GM21526 (cell line): ENCODE results near the gene MYT1.
"Not testable (repeated sequence)": the region's sequence is repeated elsewhere in the genome, so short reads cannot be mapped to it uniquely, and the experiment has no call there.

Experiments used
- ATAC-seq: cut with Tn5 transposase; IDR thresholded peaks from one replicate; pipeline ENCODE4 v1.9.1; 2021; ENCODE audit warnings: moderate library complexity; ENCODE audit not compliant: unreplicated experiment, low FRiP score

MYT1 gene

DNA sequence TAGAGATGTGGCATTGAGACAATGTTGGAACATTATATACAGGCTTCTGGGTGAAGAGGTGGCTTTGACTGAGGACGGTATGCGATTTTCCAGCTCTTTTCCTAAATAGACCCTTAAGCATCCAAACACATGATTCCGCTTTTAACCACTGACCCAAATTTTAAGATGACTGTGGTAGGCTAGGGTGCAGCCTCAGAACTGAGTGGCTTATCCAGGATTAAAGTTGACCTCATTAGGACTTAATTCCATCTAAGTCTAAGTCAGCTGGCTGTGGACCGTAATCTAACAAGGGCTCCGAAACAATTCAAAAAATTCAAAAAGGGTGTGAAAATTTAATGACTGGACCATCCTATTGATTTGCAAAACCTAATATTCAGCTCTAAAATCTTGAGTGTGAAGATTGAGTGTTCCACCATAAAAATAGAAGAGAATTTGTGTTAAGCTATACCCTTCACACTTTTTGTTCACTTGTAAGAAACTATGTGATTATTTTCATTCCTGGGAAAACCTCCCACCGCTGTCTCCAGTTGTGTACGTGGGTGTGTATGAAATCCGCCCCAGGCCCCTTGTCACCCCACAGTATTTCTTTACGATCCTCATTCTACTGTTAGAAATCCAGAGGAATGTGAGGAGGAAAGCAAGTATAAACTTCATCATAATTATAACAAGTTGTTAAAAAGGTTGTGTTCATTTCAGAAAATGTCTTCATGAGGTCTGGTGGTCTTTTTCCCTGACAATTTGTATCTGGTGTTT, 94.0 kb downstream of the MYT1 start:
- ATAC-seq, result no peak

DNA sequence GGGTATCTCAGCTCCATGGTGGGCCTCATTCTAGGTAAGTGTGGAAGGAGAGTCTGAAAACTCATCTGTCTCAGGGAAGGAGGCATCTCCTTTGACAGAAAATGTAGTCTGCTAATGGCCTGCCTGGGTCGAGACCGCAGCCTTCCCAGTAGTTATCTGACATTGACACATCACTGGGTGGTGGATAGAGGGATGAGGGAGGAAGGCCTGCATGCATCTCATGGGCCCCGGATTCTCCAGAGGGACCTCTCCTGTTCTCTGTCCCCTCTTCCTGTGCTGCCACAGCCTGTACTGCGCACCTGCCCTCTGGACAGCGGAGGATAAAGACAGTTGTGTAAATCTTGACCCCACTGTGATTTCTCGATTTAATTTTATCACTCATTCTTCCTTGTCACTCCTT, 96.0 kb downstream of the MYT1 start:
- no peak for ATAC-seq

DNA sequence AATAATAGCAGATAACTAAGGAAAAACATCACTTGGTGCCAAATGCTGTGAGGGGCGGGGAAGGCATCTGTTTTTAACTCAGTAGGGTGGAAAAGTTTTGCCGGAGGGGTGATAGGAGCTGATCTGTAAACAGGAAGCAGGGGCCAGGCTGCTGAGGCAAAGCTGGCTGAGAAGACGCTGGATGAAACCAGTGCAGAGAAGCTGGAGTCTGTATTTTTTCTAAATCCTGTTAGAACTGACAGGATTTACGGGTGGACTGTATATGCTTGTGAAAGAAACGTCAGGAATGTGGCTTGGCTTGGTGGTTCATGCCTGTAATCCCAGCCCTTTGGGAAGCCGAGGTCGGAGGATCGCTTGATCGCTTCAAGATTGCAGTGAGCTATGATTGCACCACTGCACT, 96.9 kb downstream of the MYT1 start:
- ATAC-seq, result no peak

DNA sequence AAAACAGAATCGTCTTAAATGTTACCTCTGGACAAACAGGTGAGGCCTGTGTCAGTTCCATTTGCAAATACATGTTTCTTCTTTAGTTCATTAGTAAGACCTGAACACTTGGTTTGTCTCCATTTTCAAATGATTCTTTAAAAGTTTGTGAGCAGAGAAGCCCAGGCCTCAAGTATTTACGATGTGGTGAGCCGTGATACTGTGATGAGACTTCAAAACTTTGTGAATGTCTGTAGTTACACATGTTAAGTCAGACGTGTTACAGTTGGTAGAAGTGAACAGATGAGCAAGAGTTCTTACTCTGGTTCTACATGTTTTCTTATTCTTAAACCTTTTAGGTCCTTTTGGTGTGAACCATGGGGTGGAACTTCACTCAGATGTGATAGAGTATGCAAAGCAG, 99.8 kb downstream of the MYT1 start:
- ATAC-seq, result no peak

DNA sequence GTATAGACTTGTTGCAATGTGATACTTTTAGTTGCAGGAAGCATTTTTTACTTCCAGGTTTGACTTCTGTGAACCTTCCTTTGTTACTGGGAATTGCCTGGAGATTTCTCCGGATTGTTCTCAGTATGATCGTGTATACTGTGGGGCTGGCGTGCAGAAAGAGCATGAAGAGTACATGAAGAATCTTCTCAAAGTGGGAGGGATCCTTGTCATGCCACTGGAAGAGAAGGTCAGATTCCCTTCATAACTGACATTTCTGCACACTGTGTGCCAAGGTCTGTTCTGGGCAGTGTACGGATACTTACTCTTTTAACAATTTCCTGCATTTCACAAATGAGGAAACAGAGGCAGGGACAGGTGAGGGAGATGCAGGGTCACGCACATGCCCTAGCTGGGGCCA, 100.9 kb downstream of the MYT1 start:
- no peak for ATAC-seq

DNA sequence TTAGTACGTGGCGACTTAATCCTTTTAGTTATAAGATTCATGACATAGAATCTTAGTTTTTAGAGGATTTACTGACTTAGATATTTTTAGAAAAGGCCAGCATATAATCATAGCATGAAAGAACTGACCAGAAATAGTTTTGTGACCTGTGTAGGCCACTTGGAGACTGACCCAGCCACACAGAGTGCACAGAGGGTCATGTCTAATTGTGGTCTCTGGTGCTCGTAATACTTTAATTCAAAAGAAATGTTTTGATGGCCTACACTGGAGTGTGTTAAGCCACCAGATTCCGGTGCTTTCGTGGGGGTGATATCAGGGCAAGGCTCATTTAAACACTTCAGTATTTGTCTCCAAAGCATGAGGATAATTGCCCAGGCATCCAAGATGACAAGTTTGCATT, 102.7 kb downstream of the MYT1 start:
- ATAC-seq, result no peak

DNA sequence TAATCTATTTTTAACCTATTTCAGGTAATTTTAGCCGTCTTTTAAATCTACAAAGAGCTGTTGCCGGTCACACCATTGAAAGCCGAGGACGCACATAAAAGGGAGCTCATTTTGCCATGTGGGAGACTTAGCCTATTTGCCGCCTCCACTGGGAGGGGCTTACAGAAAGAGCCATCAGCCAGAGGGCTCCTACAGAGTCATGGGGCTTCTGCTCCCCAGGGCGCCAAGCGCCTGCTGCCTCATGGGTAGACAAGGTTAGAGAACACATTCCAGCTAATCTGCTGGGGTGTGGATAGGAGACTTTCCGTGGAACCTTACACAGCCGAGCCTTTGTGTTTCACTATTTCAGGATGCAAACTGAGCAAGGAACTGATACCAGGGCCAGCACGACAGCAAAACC, 103.9 kb downstream of the MYT1 start:
- no peak for ATAC-seq

DNA sequence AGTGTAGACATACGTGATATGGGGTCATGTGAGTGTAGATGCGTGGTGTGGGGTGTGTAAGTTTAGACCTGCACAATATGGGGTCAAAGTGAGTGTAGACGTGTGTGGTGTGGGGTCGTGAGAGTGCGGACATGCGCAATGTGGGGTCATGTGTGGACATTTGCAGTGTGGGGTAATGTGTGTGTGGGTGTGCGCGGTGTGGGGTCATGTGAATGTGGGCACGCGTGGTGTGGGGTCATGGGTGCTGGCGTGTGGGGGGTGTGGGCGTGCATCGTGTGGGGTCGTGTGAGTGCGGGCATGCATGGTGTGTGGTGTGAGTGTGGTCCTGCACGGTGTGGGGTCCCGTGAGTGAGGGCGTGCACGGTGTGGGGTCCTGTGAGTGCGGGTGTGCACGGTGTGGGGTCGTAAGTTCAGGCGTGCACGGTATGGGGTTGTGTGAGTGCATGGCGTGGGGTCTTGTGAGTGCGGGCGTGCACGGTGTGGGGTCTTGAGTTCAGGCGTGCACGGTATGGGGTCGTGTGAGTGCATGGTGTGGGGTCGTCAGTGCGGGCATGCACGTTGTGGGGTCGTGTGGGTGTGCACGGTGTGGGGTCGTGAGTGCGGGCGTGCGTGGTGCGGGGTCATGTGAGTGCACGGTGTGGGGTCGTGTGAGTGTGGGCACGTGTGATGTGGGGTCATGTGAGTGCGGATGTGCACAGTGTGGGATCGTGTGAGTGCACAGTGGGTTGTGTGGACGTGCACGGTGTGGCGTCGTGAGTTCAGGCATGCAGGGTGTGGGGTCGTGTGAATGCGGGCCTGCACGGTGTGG, 105.6 kb downstream of the MYT1 start:
- ATAC-seq, result no peak

DNA sequence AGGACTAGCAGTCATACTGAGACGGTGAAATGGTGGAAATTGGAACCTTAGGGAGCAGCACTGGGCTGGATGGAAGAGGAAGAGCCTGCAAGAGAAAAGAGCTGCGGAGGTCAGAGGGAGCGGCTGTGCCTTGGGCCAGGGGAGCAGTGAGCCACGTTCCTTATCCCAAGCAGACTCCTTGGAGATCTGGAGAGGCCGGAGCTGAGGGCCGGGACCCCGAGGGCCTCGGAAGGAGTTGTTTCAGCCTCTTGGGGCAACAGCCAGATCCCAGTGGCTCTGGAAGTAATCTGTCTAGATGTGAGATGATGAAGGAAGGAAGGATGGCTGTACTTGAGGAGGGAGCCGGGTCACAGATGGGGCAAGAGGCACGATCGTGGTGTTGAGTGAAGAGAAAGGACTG, 107.4 kb downstream of the MYT1 start:
- ATAC-seq, result no peak

DNA sequence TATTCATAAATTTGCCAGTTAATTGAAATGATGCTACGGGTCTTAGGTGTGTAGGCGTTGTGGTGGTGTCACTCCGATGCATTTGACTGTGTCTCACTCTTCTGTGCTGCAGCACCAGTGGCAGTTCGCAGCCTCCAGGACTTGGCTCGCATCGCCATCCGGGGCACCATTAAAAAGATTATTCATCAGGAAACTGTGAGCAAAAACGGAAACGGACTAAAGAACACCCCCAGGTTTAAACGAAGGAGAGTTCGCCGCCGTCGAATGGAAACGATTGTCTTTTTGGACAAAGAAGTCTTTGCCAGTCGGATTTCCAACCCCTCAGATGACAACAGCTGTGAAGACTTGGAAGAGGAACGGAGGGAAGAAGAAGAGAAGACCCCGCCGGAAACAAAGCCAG, 108.9 kb downstream of the MYT1 start:
- no peak for ATAC-seq

DNA sequence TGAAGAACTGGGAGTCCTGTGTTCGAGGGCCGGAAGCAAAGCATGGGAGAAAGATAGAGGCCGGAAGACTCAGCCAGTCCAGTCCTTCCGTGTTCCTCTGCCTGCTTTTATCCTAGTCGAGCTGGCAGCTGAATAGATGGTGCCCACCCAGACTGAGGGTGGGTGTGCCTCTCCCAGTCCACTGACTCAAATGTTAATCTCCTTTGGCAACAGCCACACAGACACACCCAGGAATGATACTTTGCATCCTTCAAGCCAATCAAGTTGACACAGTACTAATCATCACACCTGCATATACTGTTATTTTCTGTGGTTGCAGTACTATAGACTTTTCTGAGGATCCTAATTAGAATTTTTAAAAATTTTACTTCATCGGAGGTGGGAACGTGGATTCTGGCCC, 112.6 kb downstream of the MYT1 start:
- ATAC-seq, result no peak

DNA sequence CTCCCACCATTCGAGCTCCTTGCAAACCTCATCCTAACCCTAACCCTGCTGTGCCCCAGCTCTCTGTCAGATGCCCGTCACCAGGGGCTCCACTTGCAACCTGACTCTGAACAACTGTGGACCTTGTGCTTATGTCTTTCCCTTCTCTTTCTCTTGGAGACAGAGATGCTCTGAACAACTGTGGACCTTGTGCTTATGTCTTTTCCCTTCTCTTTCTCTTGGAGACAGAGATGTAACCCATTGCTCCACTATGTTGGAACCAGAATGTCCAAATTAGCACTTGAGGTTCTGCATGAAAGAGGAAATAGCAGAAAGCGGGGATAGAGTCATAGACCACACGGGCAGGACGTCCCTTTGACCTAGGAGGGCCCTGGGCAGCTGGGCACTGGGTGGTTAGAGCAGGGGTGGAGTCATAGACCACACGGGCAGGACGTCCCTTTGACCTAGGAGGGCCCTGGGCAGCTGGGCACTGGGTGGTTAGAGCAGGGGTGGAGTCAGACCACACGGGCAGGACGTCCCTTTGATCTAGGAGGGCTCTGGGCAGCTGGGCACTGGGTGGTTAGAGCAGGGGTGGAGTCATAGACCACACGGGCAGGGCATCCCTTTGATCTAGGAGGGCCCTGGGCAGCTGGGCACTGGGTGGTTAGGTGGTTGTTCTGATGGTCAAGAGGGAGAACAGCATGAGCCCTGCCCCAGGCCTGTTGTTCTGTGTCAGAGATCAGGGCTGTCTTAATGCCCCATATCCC, 113.5 kb downstream of the MYT1 start:
- no peak for ATAC-seq

DNA sequence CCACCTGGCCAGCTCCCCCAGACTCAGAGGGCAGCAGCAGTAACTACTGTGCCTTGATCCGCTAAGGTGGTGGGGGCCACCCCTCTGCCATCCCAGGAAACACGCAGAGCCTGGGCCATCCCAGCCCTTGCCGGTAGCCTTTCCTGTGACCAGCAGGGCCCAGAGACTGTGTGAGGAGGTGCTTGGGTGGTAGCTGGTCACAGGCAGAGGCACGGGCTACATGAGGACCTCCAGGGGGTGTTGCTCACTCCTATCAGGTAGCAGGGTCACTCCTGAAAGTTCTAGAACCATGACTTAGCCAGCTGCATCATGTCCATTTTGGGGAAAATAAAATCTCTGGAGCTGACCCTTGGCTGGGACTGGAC, 114.0 kb downstream of the MYT1 start:
- no peak for ATAC-seq

DNA sequence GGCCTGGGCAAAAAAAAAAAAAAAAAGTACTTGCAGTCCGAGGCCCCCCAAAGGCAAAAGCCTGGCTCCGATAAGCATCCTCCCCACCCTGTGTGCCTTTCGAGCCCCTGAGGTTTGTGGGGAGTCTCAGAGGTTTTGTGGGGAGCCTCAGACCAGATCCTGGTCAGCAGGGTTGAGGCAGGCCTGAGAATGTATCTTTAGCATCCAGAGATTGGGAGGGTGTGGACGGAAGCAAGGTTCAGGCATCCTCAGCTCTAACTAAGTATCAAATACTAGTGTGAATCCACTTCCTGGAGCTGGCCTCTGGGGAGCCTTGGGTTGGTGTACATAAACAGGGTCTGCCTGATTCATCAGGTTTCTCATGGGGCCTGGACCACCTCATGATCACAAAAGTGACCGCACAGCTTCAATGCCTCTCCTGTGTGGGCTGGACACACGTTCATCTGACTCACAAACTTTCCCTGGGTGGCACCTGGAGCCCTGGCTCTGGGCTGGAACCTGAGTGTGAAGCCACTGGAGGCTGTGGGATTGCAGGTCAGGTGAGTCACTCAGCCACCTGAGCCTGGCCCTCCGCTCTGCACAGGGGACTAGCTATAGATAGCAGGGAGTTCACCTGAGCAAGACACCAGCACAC, 115.7 kb downstream of the MYT1 start:
- no peak for ATAC-seq

DNA sequence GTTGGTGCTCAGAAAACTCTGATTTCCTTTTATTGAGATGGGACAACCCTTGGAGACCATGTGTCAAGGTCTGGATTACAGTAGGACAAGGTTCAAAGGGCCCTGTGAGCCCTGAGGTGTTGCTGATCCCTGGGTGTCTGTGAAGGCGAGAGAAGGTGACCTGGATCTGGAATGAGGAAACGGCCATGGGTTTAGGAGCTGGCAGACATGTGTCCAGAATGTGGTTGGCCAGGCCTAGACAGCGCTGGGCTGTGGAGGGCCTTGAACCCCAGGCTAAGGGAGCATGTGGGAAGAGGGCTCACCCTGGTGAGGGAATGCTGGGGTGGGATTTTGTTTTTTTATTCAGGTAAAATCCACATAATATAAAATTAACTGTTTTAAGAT, 116.2 kb downstream of the MYT1 start:
- ATAC-seq, result no peak

DNA sequence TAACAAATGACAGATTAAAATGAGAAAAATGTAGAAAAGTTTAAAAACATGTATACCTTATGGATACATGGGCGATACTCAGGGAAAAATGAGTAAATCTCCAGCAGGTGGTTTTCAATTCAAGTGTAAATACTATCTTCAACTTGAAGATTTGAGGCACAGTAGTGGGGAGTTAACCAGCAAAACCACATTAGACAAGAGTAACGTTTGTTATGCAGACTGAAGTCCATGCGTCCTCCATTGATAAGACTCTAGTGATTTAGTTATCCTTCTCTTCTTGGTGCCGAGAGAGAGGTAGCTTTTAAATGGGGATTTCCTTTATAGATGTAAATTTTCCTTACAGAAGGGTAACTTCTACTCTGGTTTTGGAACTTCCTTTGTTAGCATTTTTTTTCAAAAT, 119.4 kb downstream of the MYT1 start:
- no peak for ATAC-seq

DNA sequence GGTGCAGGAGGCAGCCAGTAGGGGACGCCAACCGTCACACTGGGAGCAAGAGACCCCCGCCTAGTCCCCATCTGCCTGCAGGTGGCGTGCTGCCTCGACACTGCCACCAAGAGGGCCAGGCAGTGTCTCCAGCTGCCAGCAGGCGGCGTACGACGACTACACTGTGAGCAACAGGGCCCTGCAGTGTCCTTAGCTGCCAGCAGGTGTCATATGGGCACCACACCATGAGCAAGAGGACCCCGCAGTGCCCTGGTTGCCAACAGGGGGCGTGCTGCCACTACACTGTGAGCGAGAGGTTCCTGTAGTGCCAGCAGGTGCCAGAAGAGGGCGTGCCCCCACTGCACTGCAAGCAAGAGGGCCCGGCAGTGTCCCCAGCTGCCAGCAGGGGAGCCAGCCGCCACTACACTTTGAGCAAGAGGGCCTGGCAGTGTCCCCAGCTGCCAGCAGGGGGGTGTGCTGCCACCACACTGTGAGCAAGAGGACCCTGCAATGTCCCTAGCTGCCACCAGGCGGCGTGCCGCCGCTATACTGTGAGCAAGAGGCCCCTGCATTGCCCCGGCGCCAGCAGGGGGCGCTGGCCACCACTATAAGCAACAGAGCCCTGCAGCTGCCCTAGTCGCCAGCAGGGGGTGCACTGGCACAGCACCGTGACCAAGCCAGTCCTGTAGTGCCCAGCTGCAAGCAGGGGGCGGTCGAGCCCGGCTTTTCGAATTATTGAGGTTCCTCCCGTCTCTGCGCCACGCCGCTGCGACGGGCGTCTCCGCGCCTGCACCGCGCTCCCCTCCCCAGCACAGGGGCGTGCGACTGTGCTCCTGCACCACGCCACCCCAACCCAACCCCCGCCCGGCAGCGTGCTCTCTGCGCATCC, 121.6 kb downstream of the MYT1 start:
- ATAC-seq, result peak; percentile 92

DNA sequence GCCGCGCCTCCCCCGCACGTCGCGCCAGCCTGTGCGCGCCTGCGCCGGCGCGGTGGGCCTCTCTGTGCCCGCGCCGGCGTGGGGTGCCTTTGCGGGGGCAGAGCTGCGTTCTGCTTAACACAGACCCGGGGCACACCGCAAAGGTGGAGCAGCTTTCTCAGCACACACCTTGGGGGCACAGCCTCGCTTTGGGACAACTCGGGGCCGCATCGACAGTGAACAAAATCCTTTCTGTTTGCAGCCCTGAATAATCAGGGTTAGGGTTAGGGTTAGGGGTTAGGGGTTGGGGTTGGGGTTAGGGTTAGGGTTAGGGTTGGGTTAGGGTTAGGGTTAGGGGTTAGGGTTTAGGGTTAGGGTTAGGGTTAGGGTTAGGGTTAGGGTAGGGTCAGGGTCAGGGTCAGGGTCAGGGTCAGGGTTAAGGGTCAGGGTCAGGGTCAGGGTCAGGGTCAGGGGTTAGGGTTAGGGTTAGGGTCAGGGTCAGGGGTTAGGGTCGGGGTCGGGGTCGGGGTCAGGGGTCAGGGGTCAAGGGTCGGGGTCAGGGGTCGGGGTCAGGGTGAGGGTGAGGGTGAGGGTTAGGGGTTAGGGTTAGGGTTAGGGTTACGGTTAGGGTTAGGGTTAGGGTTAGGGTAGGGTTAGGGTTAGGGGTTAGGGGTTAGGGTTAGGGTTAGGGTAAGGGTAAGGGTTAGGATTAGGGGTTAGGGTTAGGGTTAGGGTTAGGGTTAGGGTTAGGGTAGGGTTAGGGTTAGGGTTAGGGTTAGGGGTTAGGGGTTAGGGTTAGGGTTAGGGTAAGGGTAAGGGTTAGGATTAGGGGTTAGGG, 122.4 kb downstream of the MYT1 start:
- ATAC-seq, result not testable (repeated sequence)

DNA sequence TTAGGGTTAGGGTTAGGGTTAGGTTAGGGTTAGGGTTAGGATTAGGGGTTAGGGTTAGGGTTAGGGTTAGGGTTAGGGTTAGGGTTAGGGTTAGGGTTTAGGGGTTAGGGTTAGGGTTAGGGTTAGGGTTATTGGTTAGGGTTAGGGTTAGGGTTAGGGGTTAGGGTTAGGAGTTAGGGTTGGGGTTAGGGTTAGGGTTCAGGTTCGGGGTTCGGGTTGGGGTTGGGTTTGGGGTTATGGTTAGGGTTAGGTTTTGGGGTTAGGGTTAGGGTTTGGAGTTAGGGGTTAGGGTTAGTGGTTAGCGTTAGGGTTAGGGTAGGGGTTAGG, 123.0 kb downstream of the MYT1 start:
- not testable (repeated sequence) for ATAC-seq
